ENCODE measurements around the gene DCHS1. TPM values are rescaled to one million over a fixed set of nuclear protein-coding genes. Genes with fewer than 3 reads are reported as not detected.
A peak's percentile ranks its signal among the peaks of the same experiment; 100 is the strongest.

DCHS1 gene
- total RNA-seq, 2 donors from 2014 or later, result 1.8 to 8.0 TPM

- ATAC-seq (no peak), DNase-seq (no peak)
- Mint-ChIP-seq H3K36me3 (ENCODE audit: low read depth) (peaks cover 10% of the 10 kb centered on the region), H3K27me3 (no peaks in the 10 kb centered on the region), H3K27ac (peak overlapping the region; percentile 59), H3K4me3 (no peak overlapping the region), H3K4me1 (peaks cover 6% of the 10 kb centered on the region)
- no peaks in the 10 kb centered on the region for H3K9me3 ChIP-seq (ENCODE audit: control insufficient read depth, low read length, poor library complexity, severe bottlenecking)
These were observed 68.2 kb downstream of the DCHS1 start for GRCh38 chr11:6587360-6587953.

GRCh38 chr11:6586434-6587359 lies 68.9 kb downstream of the DCHS1 start:
- H3K4me1 Mint-ChIP-seq, result peaks cover 5% of the 10 kb centered on the region
- no peak overlapping the region for H3K27ac Mint-ChIP-seq
- no peaks in the 10 kb centered on the region for H3K9me3 ChIP-seq (ENCODE audit: control insufficient read depth, low read length, poor library complexity, severe bottlenecking)
- no peaks in the 10 kb centered on the region for H3K27me3 Mint-ChIP-seq
- ATAC-seq, result no peak
- H3K4me3 Mint-ChIP-seq, result no peak overlapping the region
- DNase-seq, result no peak
- peaks cover 8% of the 10 kb centered on the region for H3K36me3 Mint-ChIP-seq (ENCODE audit: low read depth)

- Mint-ChIP-seq H3K27me3 (no peaks in the 10 kb centered on the region), H3K4me1 (peaks cover 2% of the 10 kb centered on the region), H3K27ac (no peak overlapping the region), H3K36me3 (ENCODE audit: low read depth) (peaks cover 7% of the 10 kb centered on the region), H3K4me3 (no peak overlapping the region)
- no peak for DNase-seq
- ATAC-seq, result no peak
- H3K9me3 ChIP-seq (ENCODE audit: control insufficient read depth, low read length, poor library complexity, severe bottlenecking), result no peaks in the 10 kb centered on the region
These were observed 71.1 kb downstream of the DCHS1 start for GRCh38 chr11:6584528-6584927.

- Mint-ChIP-seq H3K36me3 (ENCODE audit: low read depth) (peaks cover 7% of the 10 kb centered on the region), H3K27me3 (no peaks in the 10 kb centered on the region), H3K4me3 (no peak overlapping the region), H3K27ac (no peak overlapping the region), H3K4me1 (no peaks in the 10 kb centered on the region)
- DNase-seq (no peak), ATAC-seq (no peak)
- no peaks in the 10 kb centered on the region for H3K9me3 ChIP-seq (ENCODE audit: control insufficient read depth, low read length, poor library complexity, severe bottlenecking)
These were observed 72.0 kb downstream of the DCHS1 start for GRCh38 chr11:6583584-6583983.

GRCh38 chr11:6579681-6580080 lies 75.9 kb downstream of the DCHS1 start:
- ATAC-seq (no peak), DNase-seq (no peak)
- Mint-ChIP-seq H3K4me3 (no peak overlapping the region), H3K27me3 (no peaks in the 10 kb centered on the region), H3K27ac (no peak overlapping the region), H3K4me1 (peaks cover 2% of the 10 kb centered on the region), H3K36me3 (ENCODE audit: low read depth) (peaks cover 2% of the 10 kb centered on the region)
- no peaks in the 10 kb centered on the region for H3K9me3 ChIP-seq (ENCODE audit: control insufficient read depth, low read length, poor library complexity, severe bottlenecking)

- no peaks in the 10 kb centered on the region for H3K9me3 ChIP-seq (ENCODE audit: control insufficient read depth, low read length, poor library complexity, severe bottlenecking)
- peaks cover 2% of the 10 kb centered on the region for H3K36me3 Mint-ChIP-seq (ENCODE audit: low read depth)
- no peak overlapping the region for H3K27ac Mint-ChIP-seq
- peaks cover 2% of the 10 kb centered on the region for H3K4me1 Mint-ChIP-seq
- ATAC-seq (no peak), DNase-seq (no peak)
- no peak overlapping the region for H3K4me3 Mint-ChIP-seq
- no peaks in the 10 kb centered on the region for H3K27me3 Mint-ChIP-seq
These were observed 77.5 kb downstream of the DCHS1 start for GRCh38 chr11:6578134-6578533.

GRCh38 chr11:6576471-6577373 lies 78.9 kb downstream of the DCHS1 start:
- Mint-ChIP-seq H3K4me3 (no peak overlapping the region), H3K36me3 (ENCODE audit: low read depth) (peaks cover 6% of the 10 kb centered on the region), H3K4me1 (peaks cover 5% of the 10 kb centered on the region), H3K27me3 (no peaks in the 10 kb centered on the region), H3K27ac (no peak overlapping the region)
- ATAC-seq, result no peak
- H3K9me3 ChIP-seq (ENCODE audit: control insufficient read depth, low read length, poor library complexity, severe bottlenecking), result no peaks in the 10 kb centered on the region
- no peak for DNase-seq

- Mint-ChIP-seq H3K27ac (peak overlapping the region; percentile 63), H3K4me3 (no peak overlapping the region), H3K27me3 (no peaks in the 10 kb centered on the region), H3K4me1 (peaks cover 5% of the 10 kb centered on the region), H3K36me3 (ENCODE audit: low read depth) (peaks cover 6% of the 10 kb centered on the region)
- ATAC-seq (no peak), DNase-seq (no peak)
- no peaks in the 10 kb centered on the region for H3K9me3 ChIP-seq (ENCODE audit: control insufficient read depth, low read length, poor library complexity, severe bottlenecking)
These were observed 80.5 kb downstream of the DCHS1 start for GRCh38 chr11:6574816-6575715.

- Mint-ChIP-seq H3K36me3 (ENCODE audit: low read depth) (peaks cover 6% of the 10 kb centered on the region), H3K4me3 (no peak overlapping the region), H3K27me3 (no peaks in the 10 kb centered on the region), H3K4me1 (peaks cover 8% of the 10 kb centered on the region), H3K27ac (peak overlapping the region; percentile 59)
- ATAC-seq (no peak), DNase-seq (no peak)
- no peaks in the 10 kb centered on the region for H3K9me3 ChIP-seq (ENCODE audit: control insufficient read depth, low read length, poor library complexity, severe bottlenecking)
These were observed 83.4 kb downstream of the DCHS1 start for GRCh38 chr11:6572215-6572614.

GRCh38 chr11:6571434-6572008 lies 84.1 kb downstream of the DCHS1 start:
- Mint-ChIP-seq H3K36me3 (ENCODE audit: low read depth) (peaks cover 7% of the 10 kb centered on the region), H3K27me3 (no peaks in the 10 kb centered on the region), H3K27ac (peak overlapping the region; percentile 59), H3K4me1 (peaks cover 9% of the 10 kb centered on the region), H3K4me3 (no peak overlapping the region)
- DNase-seq (no peak), ATAC-seq (no peak)
- H3K9me3 ChIP-seq (ENCODE audit: control insufficient read depth, low read length, poor library complexity, severe bottlenecking), result no peaks in the 10 kb centered on the region

Measured in T-helper 17 cell (primary cell).